Retinal pigment epithelial cell (primary cell): Measurements from ENCODE around the gene MYORG.
"Not testable (repeated sequence)": the region's sequence is repeated elsewhere in the genome, so short reads cannot be mapped to it uniquely, and the experiment has no call there.

Source experiments
- DNase-seq: peaks from one replicate; pipeline ENCODE4 v3.0.0-alpha.2; 2010; ENCODE audit warnings: low read depth
- H3K4me3 ChIP-seq: 2 replicates; pipeline ENCODE4 v1.5.1; 2011; ENCODE audit warnings: mild to moderate bottlenecking, low read length, control low read depth, moderate library complexity
- TF ChIP-seq, protein P1 (sequence below): conservative IDR thresholded peaks from 2 replicates; pipeline ENCODE4 v1.5.1; 2011; ENCODE audit warnings: low read depth, low read length, control low read depth, inconsistent platforms

MYORG gene

DNA sequence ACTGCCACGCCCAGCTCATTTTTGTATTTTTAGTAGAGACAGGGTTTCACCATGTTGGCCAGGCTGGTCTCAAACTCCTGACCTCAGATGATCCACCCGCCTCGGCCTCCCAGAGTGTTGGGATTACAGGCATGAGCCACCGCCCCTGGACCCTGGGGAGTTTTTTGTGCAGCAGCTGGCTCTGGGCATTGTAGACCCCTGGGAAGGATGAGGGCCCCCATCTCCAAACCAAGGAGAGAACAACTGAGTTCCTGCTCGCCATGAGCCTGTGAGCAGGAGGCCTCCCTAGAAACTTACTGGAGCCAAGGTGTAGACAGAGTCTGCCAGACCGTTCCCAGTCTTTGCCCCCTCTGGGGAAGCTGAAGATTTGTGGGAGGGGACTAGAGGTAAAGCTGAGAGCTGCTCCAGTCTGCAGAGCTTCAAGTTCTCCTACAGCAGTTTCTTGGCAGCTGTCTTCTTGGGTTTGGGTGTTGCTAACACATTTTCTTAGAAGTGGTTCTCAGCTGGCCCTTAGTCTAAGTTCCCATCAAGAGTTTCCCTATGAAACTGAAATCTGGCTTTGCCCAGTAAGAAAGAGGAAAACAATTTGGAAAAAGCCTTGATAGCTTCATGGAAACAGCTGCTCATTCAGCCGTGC is 34.9 kb downstream of the MYORG start:
- no peak for DNase-seq
- H3K4me3 ChIP-seq, result no peak overlapping the region
- TF ChIP-seq, protein P1, sequence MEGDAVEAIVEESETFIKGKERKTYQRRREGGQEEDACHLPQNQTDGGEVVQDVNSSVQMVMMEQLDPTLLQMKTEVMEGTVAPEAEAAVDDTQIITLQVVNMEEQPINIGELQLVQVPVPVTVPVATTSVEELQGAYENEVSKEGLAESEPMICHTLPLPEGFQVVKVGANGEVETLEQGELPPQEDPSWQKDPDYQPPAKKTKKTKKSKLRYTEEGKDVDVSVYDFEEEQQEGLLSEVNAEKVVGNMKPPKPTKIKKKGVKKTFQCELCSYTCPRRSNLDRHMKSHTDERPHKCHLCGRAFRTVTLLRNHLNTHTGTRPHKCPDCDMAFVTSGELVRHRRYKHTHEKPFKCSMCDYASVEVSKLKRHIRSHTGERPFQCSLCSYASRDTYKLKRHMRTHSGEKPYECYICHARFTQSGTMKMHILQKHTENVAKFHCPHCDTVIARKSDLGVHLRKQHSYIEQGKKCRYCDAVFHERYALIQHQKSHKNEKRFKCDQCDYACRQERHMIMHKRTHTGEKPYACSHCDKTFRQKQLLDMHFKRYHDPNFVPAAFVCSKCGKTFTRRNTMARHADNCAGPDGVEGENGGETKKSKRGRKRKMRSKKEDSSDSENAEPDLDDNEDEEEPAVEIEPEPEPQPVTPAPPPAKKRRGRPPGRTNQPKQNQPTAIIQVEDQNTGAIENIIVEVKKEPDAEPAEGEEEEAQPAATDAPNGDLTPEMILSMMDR, result no peak

GRCh38 chr9:34338665-34339385 is 37.9 kb downstream of the MYORG start:
- no peak overlapping the region for H3K4me3 ChIP-seq
- DNase-seq, result no peak
- TF ChIP-seq, protein P1, result no peak

- DNase-seq, H3K4me3 ChIP-seq: not testable (repeated sequence)
These were observed 38.6 kb downstream of the MYORG start for GRCh38 chr9:34338079-34338478.

GRCh38 chr9:34337403-34337802 is 39.3 kb downstream of the MYORG start:
- DNase-seq, result no peak
- no peak overlapping the region for H3K4me3 ChIP-seq
- TF ChIP-seq, protein P1, result peak; percentile 47

DNA sequence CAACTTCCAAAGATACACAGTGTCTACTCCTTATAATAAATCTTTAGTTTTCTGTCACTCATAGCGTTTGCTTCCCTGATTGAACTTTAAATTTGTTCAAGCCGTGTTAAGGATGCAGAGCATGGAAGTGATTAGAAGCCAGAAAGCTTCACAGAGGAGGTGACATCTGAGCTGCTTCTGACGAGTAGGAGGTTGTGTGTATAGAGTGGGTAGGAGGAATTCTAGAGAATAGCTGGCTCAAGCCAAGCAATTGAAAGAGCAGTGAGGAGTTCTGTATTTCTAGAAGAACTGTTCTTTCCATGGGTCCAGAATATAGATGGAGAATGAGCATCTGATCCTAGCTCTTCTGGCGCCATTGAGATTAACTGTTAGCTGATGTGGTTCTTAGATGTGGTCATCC is 41.3 kb downstream of the MYORG start:
- no peak overlapping the region for H3K4me3 ChIP-seq
- no peak for DNase-seq
- TF ChIP-seq, protein P1, result no peak

DNA sequence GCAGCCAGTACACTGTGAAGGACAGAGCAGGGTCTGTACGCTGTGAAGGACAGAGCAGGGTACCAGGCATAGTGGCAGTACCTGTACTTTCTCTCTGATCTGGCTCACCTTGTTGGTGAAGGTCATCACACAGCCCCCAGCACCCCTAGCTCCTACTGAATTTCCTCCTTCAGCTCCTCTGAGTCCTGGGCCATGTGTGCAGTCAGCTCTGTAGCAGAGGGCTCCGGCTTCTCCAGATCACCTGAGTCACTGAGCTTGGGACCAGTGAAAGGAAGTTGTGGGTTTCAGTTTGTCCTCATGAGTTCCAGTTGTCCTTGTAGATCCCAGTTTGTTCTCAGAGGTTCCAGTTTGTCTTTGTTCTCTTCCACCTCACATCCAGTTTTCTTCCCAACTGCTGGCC is 41.8 kb downstream of the MYORG start:
- TF ChIP-seq, protein P1, result no peak
- DNase-seq, result no peak

DNA sequence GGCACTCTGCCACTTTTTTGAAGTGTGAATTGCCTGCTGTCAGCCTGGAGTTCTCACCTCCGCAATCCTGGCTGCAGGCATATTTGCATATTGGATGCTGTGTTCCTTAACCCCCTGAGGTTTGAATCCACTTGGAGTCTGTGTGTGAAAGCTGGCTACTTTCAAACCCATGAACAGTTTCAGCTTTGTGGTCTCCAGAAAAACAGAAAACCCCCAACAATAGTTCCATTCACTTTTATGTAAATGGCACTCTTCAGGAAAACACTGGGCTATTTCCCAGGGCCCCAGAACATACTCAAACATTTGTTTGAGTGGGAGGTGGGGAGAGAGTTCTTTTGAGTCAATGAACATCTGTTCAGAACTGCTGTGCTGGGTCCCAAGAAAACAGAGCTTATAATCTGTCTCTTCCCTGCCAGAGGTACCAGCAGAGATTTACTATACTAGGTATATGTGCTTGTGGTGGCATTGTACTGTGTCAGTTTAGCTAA is 42.3 kb downstream of the MYORG start:
- TF ChIP-seq, protein P1, result no peak
- DNase-seq, result no peak
- no peak overlapping the region for H3K4me3 ChIP-seq

More for the DNA sequence above, 41.8 kb downstream of the MYORG start:
- no peak overlapping the region for H3K4me3 ChIP-seq
